Stimulated activated CD4-positive, alpha-beta T cell treated with anti-CD3 and anti-CD28 coated beads, Interleukin-4, amount 100 ng/mL, for 24 hours (primary cell): ENCODE results near the gene FAS.
A peak's percentile ranks its signal among the peaks of the same experiment; 100 is the strongest.
"Not testable (repeated sequence)": the region's sequence is repeated elsewhere in the genome, so short reads cannot be mapped to it uniquely, and the experiment has no call there.

Experiments
- DNase-seq: peaks from one replicate; pipeline ENCODE4 v3.0.0-alpha.2; 2020

The FAS gene

GRCh38 chr10:88995156-88995876 lies 4.7 kb downstream of the FAS start:
- no peak for DNase-seq

GRCh38 chr10:88996927-88997326 lies 6.3 kb downstream of the FAS start:
- DNase-seq: no peak

DNA sequence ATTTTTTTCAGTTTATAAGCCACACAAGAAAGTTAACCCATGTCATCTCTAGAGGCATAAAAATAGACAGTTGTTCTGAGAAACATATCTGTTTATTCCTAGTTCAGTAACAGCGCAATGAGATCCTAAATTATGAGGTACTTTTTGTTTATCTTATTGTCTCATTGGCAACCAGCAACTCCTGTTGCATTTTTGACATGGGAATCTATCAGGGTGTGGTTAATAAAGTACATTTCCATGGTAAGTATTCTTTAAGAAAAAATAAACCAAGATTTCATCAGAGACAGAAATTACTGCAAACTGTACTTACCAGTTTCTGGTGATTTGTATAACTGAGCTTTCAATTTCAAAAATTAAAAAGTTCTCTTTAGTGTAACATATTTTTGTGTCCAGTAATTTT lies 9.0 kb downstream of the FAS start:
- no peak for DNase-seq

GRCh38 chr10:89001024-89001728 lies 10.6 kb downstream of the FAS start:
- DNase-seq: peak; percentile 46

DNA sequence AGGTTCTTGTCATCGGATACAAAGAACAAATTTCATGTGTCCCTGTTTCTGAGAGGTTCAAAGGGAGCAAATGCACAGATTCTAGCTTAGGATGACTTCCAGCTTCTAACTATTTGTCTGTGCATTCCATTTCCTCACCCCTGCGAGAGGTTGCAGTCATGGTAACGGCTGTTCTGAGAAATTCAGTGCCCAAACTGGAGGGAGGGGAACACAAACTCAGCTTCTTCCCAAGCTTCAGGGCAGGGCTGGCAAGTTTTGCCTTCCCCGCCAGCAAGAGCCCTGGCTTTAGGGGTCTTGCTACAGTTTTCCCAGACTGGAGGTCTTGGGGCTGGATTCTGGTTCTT lies 11.1 kb downstream of the FAS start:
- no peak for DNase-seq

- DNase-seq: no peak
Measured at GRCh38 chr10:89002226-89002978, 11.8 kb downstream of the FAS start.

DNA sequence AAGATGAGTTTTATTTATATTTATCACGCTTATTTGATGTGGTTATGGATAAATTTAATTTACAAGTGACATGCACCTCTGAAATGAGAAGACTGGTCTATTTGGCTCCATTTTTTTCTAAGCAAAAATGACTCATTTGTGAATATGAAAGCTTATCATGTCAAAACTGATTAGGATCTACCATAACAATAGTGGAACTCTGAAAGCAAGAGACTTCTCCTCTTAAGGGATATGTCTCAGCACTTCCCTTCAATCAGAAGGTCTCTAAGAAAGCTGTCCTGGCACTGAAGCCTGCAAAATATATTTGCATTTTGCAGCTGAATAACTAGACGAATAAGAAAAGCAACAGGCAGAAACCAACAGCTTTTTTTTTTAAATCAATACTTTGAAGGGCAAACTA lies 12.7 kb downstream of the FAS start:
- DNase-seq: no peak

DNA sequence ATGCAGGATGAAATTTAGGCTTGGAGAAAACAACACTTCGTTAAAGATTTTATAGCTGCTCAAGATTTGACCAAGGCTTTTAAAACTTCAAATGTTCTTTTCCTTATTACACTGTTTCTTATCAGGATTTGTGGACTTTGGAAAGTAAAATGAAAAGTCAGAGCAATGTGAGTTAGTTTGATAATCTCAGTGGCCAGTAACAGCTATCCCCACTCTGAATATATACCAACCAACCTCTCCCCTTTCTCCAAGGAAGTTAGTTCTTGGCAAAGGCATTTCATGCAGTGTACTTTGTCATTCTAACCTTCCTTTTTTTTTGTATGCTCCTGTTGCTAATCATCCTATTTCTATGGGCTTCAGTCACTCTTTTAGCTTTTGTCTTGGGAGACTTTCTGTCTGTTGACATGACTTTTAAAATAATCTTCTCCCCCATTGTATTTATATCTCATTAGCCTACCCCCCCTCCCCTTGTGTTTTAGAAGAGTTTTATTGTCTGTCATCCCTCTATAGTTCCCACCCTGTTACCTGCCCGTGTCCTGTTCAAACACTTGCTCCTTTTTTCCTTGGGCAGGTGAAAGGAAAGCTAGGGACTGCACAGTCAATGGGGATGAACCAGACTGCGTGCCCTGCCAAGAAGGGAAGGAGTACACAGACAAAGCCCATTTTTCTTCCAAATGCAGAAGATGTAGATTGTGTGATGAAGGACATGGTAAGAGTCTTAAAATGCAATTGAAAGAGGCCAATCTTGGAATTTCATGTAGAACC lies 16.7 kb downstream of the FAS start:
- DNase-seq: no peak

- DNase-seq: not testable (repeated sequence)
Measured at GRCh38 chr10:89018700-89019346, 28.2 kb downstream of the FAS start.

- no peak for DNase-seq
Measured at GRCh38 chr10:89019569-89020327, 29.1 kb downstream of the FAS start.

DNA sequence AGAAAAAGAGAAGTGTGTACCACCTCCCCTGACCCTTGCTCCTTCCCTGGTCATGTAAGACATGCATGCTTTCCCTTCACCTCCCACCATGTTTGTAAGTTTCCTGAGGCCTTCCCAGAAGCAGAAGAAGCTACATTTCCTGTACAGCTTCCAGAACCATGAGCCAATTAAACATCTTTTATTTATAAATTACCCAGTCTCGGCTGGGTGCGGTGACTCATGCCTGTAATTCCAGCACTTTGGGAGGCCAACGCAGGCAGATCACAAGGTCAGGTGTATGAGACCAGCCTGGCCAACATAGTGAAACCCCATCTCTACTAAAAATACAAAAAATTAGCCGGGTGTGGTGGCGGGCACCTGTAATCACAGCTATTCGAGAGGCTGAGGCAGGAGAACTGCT lies 30.9 kb downstream of the FAS start:
- DNase-seq: not testable (repeated sequence)

GRCh38 chr10:89022734-89023133 lies 32.1 kb downstream of the FAS start:
- DNase-seq: no peak

- DNase-seq: no peak
Measured at GRCh38 chr10:89025453-89025852, 34.9 kb downstream of the FAS start.

- no peak for DNase-seq
Measured at GRCh38 chr10:89029181-89029580, 38.6 kb downstream of the FAS start.

GRCh38 chr10:89029785-89030437 lies 39.3 kb downstream of the FAS start:
- DNase-seq: peak; percentile 79

DNA sequence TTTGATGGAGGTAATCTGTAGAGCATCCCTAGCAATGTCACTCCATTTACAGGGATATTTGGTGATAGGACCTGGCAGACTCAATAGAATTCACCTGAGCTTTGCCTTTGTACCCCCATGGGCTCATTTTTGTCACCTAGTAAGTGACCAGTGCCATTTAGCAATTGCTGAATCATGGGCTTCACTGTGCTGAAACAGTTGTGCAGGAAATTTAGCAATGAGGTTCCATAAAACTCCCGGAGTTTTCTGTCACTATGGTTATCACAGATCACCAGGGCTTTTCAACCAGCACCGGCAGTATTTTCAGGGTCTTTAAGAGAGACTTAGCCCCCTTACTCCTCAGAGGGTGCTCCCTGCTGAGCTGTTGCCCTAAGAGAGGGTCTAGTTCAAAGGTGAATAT lies 40.2 kb downstream of the FAS start:
- no peak for DNase-seq

DNA sequence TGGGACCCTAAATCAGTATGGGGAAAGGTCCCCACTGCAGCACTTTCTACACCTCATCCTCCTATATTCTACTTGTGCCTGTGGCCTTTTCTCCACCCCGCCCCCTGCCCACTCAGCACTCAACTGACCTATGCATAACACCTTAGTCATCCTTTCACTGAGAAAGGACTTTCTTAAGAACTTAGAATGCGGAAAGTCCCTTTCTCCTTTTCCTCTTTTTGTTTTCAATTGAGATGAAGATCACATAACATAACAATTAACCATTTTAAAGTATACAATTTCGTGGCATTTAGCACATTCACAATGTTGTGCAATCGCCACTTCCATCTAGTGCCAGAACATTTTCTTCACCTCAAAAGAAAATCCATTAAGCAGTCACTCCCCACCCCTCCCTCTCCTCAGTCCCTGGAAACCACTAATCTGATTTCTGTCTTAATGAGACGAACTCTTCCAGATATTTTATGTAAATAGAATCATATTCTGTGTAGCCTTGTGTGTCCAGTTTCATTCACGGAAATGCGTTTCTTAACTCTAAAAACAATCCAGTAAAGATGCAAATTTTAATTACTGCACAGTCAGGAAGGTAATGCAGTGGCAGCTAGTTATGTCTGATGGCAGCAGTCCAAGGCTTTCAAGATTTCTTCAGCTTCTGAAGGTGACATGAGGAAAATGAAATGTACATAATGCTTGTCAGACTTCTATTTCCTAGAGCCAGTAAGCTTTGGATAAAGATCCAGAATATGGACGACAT lies 41.7 kb downstream of the FAS start:
- DNase-seq: peak; percentile 73

DNA sequence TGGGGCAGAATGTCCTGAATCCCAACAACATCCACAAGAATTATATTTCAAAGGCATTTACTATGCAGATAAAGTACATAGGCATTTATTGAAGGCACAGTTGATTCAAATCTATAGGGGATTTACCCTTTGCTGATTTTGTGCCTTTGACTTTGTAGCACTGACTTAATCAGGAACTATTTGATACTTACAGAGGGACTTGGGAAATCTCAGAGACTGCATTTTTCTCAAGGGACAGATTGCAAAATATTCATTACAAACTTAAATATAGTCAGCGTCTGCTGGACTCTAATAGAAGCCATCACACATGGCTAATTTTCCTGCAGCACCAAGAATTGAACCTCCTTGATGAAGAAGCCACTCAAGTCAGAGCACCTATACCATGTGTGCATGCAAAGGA lies 44.9 kb downstream of the FAS start:
- no peak for DNase-seq

DNA sequence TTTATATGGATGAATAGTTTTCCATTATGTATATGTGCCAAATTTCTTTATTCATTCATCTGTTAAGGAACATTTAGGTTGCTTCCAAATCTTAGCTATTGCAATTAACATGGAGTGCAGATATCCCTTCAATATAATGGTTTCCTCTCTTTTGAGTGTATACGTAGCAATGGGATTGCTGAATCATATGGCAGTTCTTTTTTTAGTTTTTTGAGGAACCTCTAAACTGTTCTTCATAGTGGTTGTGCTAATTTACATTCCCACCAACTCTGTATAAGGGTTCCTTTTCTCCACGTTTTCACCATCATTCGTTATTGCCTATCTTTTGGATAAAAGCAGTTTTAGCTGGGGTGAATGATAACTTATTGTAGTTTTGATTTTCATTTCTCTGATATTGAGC lies 46.5 kb downstream of the FAS start:
- no peak for DNase-seq

GRCh38 chr10:89042562-89042961 lies 52.0 kb downstream of the FAS start:
- DNase-seq: no peak

GRCh38 chr10:89043052-89043451 lies 52.5 kb downstream of the FAS start:
- DNase-seq: no peak
